Fibroblast of skin of left quadriceps (primary cell): ENCODE results near the gene JADE1.

ENCODE experiments used
- DNase-seq, 2 experiments: peaks; one replicate each; pipeline ENCODE4 v3.0.0-alpha.2; 2013; ENCODE audit warnings: low read depth in 2 of 2

Gene JADE1

GRCh38 chr4:128809477-128810330 lies at the start of gene JADE1:
JADE1 (plus strand) TSS chr4:128809700; CDS start chr4:128831759, 22,059 bp downstream.
- peak; percentile 94 for DNase-seq

GRCh38 chr4:128766781-128767180 lies 42.7 kb upstream of the JADE1 start:
- DNase-seq, result no peak

GRCh38 chr4:128768373-128768996 lies 41.0 kb upstream of the JADE1 start:
- no peak for DNase-seq

GRCh38 chr4:128769011-128769410 lies 40.5 kb upstream of the JADE1 start:
- no peak for DNase-seq

DNA sequence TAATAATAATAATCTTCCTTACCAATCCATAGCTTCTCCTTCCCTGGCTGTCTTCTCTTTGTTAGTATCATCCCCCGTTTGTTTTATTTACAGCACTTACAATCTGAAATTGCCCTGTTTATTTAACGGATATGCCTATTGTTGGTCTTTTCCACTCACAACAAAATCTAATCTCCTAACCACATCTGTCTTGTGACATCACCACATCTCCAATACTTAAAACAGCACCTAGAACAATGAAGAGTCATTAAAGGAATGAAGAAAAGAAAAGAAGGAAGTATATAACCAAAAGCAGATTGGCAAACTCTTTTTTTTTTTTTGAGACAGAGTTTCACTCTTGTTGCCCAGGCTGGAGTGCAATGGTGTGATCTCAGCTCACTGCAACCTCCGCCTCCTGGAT lies 38.7 kb upstream of the JADE1 start:
- DNase-seq, result no peak

GRCh38 chr4:128775477-128775876 lies 34.0 kb upstream of the JADE1 start:
- DNase-seq, result no peak

DNA sequence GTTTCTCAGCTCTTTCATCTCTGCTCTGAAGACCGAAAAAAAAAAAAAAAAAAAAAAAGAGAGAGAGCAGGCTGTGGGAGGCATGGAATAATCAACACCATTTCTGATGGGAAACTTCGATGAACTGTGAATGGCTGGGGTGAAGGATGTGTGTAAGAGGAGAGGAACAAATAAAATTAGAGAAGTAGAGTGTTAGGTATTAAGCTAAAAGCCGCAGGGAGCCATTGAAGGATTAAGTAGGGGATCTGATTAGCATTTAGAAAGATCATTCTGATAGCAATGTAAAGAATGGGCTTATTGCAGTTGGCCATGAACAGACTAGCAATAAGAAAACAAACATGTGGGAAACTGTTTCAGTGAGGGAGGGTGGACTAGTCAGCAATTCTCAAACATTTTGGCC lies 33.6 kb upstream of the JADE1 start:
- DNase-seq, result no peak

- peak; percentile 94 to 95 for DNase-seq
Measured at GRCh38 chr4:128776794-128777216, 32.7 kb upstream of the JADE1 start.

GRCh38 chr4:128780688-128781087 lies 28.8 kb upstream of the JADE1 start:
- DNase-seq, result no peak

DNA sequence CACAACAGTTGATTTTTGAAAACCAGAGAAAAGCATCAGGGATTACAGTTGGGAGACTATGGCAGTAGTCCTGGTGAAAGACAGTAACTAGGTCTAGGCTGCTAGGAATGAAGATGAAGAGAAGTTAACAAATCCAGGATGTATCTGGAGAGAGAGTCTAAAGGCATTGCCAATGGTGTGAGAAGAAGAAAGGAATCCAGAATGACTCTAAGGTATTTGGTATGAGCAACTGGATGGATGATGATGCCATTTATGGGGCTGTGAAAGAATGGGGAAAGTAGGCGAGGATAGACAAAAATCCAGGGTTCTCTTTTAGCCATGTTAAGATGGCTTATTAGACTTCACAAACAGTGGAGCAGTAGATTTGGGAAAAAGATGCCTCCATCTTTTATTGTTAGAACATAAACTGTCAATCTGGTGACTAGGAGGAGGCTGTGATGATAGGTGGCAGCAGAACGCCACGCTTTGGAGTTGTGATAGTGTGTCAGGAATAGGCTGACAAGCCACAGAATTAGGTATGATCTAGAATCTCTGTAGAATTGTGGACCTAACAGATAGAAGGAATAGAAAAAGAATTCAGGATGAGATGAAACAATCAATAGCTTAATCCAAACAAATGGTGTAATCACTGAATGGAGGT lies 27.3 kb upstream of the JADE1 start:
- DNase-seq, result no peak

GRCh38 chr4:128782875-128783614 lies 26.5 kb upstream of the JADE1 start:
- no peak for DNase-seq

DNA sequence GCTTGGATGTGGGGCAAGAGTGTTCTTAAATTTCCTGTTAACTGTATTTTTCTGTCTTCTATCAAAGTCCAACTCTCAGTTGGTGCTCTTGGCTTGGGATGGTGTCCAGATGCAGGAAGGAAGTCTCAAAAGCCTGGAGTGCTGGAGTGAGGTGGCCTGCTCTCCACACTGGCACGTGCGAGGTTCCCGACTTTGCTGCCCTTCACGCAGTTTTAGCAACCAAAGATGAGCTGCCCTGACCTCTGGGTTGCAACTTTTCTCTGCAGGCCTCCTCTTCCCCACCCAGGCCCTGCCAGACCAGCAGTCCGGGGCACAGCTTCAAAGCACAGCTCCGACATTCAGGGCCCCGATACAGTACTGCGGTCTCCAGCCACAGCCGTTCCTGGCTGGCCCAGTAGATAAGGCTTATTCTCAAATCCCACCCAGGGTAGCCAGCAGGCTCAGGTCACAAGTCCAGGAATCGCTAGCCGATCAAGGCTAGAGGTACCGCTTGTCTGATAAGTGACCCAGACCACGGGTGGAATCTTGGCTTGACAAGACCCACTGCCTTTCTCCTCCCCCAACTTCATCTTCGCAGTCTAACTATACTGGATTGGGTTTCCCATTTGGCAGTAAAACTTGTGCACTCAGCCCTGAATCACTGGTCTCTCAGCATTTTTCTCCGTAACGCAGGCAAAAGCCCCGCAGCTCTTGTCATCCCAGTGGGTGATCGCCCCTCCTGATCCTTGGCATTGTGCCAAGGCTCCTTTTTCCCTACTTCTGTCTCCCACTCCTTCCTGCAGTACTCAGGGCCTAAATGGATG lies 21.8 kb upstream of the JADE1 start:
- no peak for DNase-seq

- no peak for DNase-seq
Measured at GRCh38 chr4:128793859-128794672, 15.4 kb upstream of the JADE1 start.

- DNase-seq, result no peak
Measured at GRCh38 chr4:128796934-128797333, 12.6 kb upstream of the JADE1 start.

DNA sequence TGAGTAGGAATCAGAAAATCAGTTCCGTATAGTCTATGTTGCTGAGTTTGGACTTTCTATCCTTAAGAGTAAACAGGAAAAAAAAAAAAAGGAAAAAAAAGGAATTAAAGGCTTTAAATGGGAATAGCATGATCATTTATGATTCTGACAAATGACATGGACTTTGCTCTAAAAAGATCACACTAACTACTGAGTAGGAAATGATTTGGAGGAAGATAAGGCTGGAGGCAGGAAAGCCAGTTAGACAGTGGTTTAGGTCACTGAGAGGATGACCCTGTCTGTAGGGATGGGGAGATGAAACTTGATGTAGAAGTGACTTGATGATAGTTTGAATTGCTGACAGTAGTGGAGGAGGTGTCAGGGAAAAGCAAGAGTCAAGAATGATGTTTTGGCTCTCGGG lies 9.2 kb upstream of the JADE1 start:
- no peak for DNase-seq

DNA sequence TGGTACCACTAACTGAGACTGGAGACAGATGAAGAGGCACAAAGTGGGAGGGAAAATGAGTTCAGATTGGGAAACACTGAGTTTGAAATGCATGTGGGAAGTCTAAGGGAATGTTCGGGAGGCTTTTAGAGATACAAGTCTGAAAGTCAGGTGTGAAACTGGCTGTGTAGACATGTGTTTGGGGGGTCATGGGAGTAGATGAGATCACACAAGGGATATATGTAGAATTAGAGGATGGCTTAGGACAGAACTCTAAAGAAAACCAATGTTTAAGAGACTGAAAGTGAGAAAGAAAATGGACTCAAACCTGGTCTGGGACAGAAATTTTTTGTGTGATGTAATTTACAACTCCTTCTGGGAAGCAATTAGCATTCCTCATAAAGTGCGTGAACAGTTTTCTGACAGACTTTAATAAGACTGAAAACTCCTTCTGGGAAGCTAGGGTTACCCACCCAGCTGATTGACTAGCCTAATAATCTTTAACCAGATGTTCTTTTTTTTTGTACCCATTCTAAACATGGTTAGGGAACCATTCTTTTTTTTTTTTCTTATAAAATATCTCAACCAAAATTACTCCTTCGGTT lies 8.7 kb upstream of the JADE1 start:
- DNase-seq, result no peak

- DNase-seq, result no peak
Measured at GRCh38 chr4:128802680-128803628, 6.5 kb upstream of the JADE1 start.

DNA sequence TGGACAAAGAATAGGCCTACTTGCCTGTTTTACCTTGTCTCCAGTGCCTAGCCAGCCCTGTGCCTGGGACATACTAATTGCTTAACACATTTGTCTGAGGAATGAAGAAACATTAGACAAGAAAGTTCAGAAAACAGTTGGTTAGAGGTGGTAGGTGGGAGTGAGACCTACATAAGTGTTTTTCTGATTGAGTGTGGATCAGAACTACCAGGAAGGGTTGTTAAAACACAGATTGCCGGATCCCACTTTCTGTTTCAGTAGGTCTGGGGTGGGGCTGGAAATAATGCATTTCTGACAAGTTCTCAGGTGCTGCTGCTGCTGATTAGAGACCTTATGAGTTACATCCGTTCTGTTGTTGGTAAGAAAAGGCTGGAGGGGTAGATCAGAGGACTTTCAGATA lies 5.7 kb upstream of the JADE1 start:
- no peak for DNase-seq

DNA sequence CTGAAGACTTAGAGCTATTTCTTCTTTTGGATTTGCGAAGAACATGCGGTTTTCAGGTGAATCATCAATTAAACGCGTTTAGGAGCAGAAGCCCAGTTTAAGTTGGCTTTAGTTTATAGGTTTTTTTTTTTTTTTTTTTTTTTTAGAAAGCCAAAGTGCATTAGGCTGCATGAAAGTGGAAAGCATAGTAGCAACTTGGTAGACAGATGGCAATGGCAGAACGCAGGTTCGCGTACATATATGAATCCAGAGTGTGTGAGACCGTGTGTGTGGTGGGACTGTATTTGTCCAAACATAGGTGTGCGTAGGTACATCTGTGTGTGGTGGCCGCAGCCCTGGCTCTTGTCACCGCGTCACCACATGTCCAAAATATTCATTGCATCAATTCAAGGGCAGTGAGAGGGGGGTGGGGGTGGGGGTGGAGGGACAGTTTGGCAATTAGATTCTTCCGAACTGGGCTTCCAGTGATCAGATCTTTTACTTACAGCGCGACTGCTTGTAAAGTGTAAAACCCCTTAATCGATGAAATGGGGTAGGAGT lies 901 bp downstream of the JADE1 start:
- no peak for DNase-seq
